Kidney (tissue), 14 donors: ENCODE results near the gene TMEM9. TPM values are rescaled to one million over a fixed set of nuclear protein-coding genes. Genes with fewer than 3 reads are reported as not detected.

Experiments used
- DNase-seq, 5 donors: peaks; one replicate each; pipeline ENCODE4 v3.0.0-alpha.2; 2013 to 2020
- FAIRE-seq: peaks from 2 replicates; lab custom pipeline; 2012; peaks lifted over from hg19 to GRCh38; lab: Jason Lieb, UNC
- H3K27ac ChIP-seq, 2 donors: one replicate each; pipeline ENCODE4 v1.7.0; 2013; ENCODE audit warnings: low read depth in 2 of 2, low read length in 2 of 2, inconsistent platforms in 1 of 2
- H3K27me3 ChIP-seq: one replicate; pipeline ENCODE4 v1.7.1; 2013; ENCODE audit warnings: low read length, inconsistent platforms; ENCODE audit not compliant: control insufficient read depth, insufficient read depth
- H3K36me3 ChIP-seq, 3 donors: one replicate each; pipeline versions ENCODE4 v1.7.0 to v1.7.1; 2013; ENCODE audit warnings: low read length in 3 of 3, control low read depth in 1 of 3, inconsistent platforms in 1 of 3; ENCODE audit not compliant: insufficient read depth in 3 of 3, control insufficient read depth in 2 of 3
- H3K4me1 ChIP-seq, 3 donors: one replicate each; pipeline versions ENCODE4 v1.7.0 to v1.7.1; 2013; ENCODE audit warnings: low read length in 3 of 3, inconsistent platforms in 1 of 3, low read depth in 1 of 3; ENCODE audit not compliant: control insufficient read depth in 2 of 3, insufficient read depth in 2 of 3
- H3K4me3 ChIP-seq, 3 donors: one replicate each; pipeline versions ENCODE4 v1.7.0 to v1.8.1; 2013; ENCODE audit warnings: low read length in 3 of 3, control low read depth in 1 of 3, inconsistent platforms in 1 of 3
- H3K9ac ChIP-seq, 3 donors: one replicate each; pipeline versions ENCODE4 v1.7.0 to v1.7.1; 2013; ENCODE audit warnings: low read length in 3 of 3, control low read depth in 1 of 3, inconsistent platforms in 1 of 3
- H3K9me3 ChIP-seq, 3 donors: one replicate each; pipeline versions ENCODE4 v1.7.0 to v1.7.1; 2013; ENCODE audit warnings: low read length in 3 of 3, control low read depth in 1 of 3, inconsistent platforms in 1 of 3; ENCODE audit not compliant: control insufficient read depth in 2 of 3, insufficient read depth in 1 of 3
- CTCF ChIP-seq: IDR thresholded peaks from 3 replicates; pipeline ENCODE4 v1.5.1; 2012; ENCODE audit warnings: mild to moderate bottlenecking, moderate library complexity, borderline replicate concordance; ENCODE audit not compliant: insufficient read depth; ENCODE audit errors: extremely low read depth
- intact Hi-C: fragments of 100-400 bp; cut with DNase I; formaldehyde crosslinking; loops from one replicate; pipeline ENCODE4 v1.11.1; 2022
- polyA plus RNA-seq: library from polyadenylated mRNA; stranded (reverse); fragments of 350-450 nt; fragmentation: Illumina TruSeq; extraction: RNeasy Lipid Tissue Mini Kit (QIAGEN cat#74804); gene quantifications from one replicate; pipeline ENCODE4 v1.2.3, GENCODE V29; 2014; ENCODE audit warnings: low read depth, low replicate concordance; ENCODE audit not compliant: insufficient read depth
- total RNA-seq: library from RNA; stranded (reverse); fragmentation: NEBNext Ultra II Directional; extraction: Animal tissue kit (Norgen Biotek cat#: 25700); gene quantifications from one replicate; pipeline ENCODE4 v1.2.1, GENCODE V29; 2021
- donor health status: control.
- donor health status: control.
- donor health status: control.
- donor health status: control.
- donor health status: control.
- donor health status: DM: yes; HTN: yes; CAD: no.
- donor health status: Normal renal cell carcinoma (clear cell type).

Gene TMEM9
- total and polyA plus RNA-seq, 2 donors from 2014 or later = 81.9 to 166 TPM

GRCh38 chr1:201156819-201157218, 2.5 kb upstream of the TMEM9 start:
- Histone ChIP-seq H3K27ac (no peak overlapping the region), H3K4me1 (peaks cover 0 to 8% (median 3%) of the 10 kb centered on the region in 3 donors), H3K9me3 (no peaks in the 10 kb centered on the region), H3K9ac (no peak overlapping the region), H3K27me3 (no peaks in the 10 kb centered on the region), H3K36me3 (peaks cover 0 to 2% (median 0%) of the 10 kb centered on the region in 3 donors), H3K4me3 (no peak overlapping the region)
- no peak for TF ChIP-seq CTCF
- intact Hi-C loops = no loop called here
- no peak for DNase-seq
- no peak for FAIRE-seq

- Histone ChIP-seq H3K9me3 (no peaks in the 10 kb centered on the region), H3K4me3 (no peak overlapping the region), H3K36me3 (peaks cover 0 to 5% (median 0%) of the 10 kb centered on the region in 3 donors), H3K27ac (no peak overlapping the region), H3K4me1 (peaks cover 0 to 8% (median 3%) of the 10 kb centered on the region in 3 donors), H3K27me3 (no peaks in the 10 kb centered on the region), H3K9ac (no peak overlapping the region)
- FAIRE-seq (no peak), DNase-seq (no peak)
- intact Hi-C loops = no loop called here
- TF ChIP-seq CTCF = no peak
These were observed 2.1 kb upstream of the TMEM9 start for GRCh38 chr1:201156346-201156745.

GRCh38 chr1:201155354-201155753, 1.1 kb upstream of the TMEM9 start:
- no peak for FAIRE-seq
- peak in 1 of 5 donors; percentile 16 for DNase-seq
- intact Hi-C loops = no loop called here
- Histone ChIP-seq H3K27me3 (no peaks in the 10 kb centered on the region), H3K9ac (no peak overlapping the region), H3K4me3 (no peak overlapping the region), H3K9me3 (no peaks in the 10 kb centered on the region), H3K36me3 (peaks cover 0 to 11% (median 0%) of the 10 kb centered on the region in 3 donors), H3K4me1 (peaks cover 0 to 8% (median 3%) of the 10 kb centered on the region in 3 donors), H3K27ac (no peak overlapping the region)
- no peak for TF ChIP-seq CTCF
